HepG2 (cell line): Measurements from ENCODE around the gene RASA1. TPM values are rescaled to one million over a fixed set of nuclear protein-coding genes. Genes with fewer than 3 reads are reported as not detected.

Experiments
- GLI4 ChIP-seq: sonication (generic); formaldehyde crosslinking; IDR thresholded peaks from 2 replicates; pipeline ENCODE4 v1.5.1; 2020; ENCODE audit warnings: missing genetic modification reagents, mild to moderate bottlenecking, moderate library complexity, borderline replicate concordance
- LCORL ChIP-seq, 2 experiments: fragments of 450-650 bp in 1 of 2; sonication (generic) in 1 of 2; formaldehyde crosslinking in 1 of 2; IDR thresholded peaks; 2 replicates each; pipeline versions ENCODE4 v1.5.0 to v1.6.1; 2017 to 2020; ENCODE audit warnings: antibody characterized with exemption in 1 of 2, missing genetic modification reagents in 1 of 2
- MED1 ChIP-seq: sonication (generic); formaldehyde crosslinking; IDR thresholded peaks from 2 replicates; pipeline ENCODE4 v1.4.0; 2020; ENCODE audit warnings: missing genetic modification reagents
- NAIF1 ChIP-seq: sonication (generic); formaldehyde crosslinking; IDR thresholded peaks from 2 replicates; pipeline ENCODE4 v1.5.0; 2020; ENCODE audit warnings: mild to moderate bottlenecking, missing genetic modification reagents, borderline replicate concordance
- SSRP1 ChIP-seq: IDR thresholded peaks from 2 replicates; pipeline ENCODE4 v1.6.1; 2016; ENCODE audit warnings: control low read depth
- XRCC5 ChIP-seq: fragments of 200-400 bp; formaldehyde crosslinking; optimal IDR thresholded peaks from 2 replicates; pipeline ENCODE3; 2017; ENCODE audit warnings: mild to moderate bottlenecking, low read length
- ZEB1 ChIP-seq: IDR thresholded peaks from 2 replicates; pipeline ENCODE4 v1.6.1; 2012; ENCODE audit warnings: mild to moderate bottlenecking, low read depth, inconsistent platforms; ENCODE audit not compliant: insufficient replicate concordance
- ZNF431 ChIP-seq: sonication (generic); formaldehyde crosslinking; IDR thresholded peaks from 2 replicates; pipeline ENCODE4 v1.9.0; 2022; ENCODE audit warnings: missing genetic modification reagents, low read depth, mild to moderate bottlenecking, borderline replicate concordance
- ZNF496 ChIP-seq: sonication (generic); formaldehyde crosslinking; IDR thresholded peaks from 2 replicates; pipeline ENCODE4 v1.8.1; 2023; ENCODE audit warnings: mild to moderate bottlenecking, moderate library complexity, missing genetic modification reagents; ENCODE audit not compliant: insufficient replicate concordance
- ZNF547 ChIP-seq: sonication (generic); formaldehyde crosslinking; IDR thresholded peaks from 2 replicates; pipeline ENCODE4 v1.5.1; 2020; ENCODE audit warnings: mild to moderate bottlenecking, missing genetic modification reagents
- ZNF720 ChIP-seq: sonication (generic); formaldehyde crosslinking; IDR thresholded peaks from 2 replicates; pipeline ENCODE4 v1.4.0; 2020; ENCODE audit warnings: missing genetic modification reagents
- ZNF724P ChIP-seq: sonication (generic); formaldehyde crosslinking; IDR thresholded peaks from 2 replicates; pipeline ENCODE4 v1.8.0; 2022; ENCODE audit warnings: missing genetic modification reagents, borderline replicate concordance
- ZNF772 ChIP-seq: sonication (generic); formaldehyde crosslinking; IDR thresholded peaks from 2 replicates; pipeline ENCODE4 v1.5.0; 2020; ENCODE audit warnings: mild to moderate bottlenecking, missing genetic modification reagents
- polyA plus RNA-seq, 8 experiments: library from polyadenylated mRNA; depleted of rRNA in 3 of 8; stranded (reverse) in 7 of 8; unstranded in 1 of 8; fragments of >200 nt; fragmentation: Illumina TruSeq in 4 of 8; extraction: Trizol in 4 of 8; gene quantifications; 2 replicates each; pipeline versions ENCODE4 v1.2.1 to v1.2.3, GENCODE V29; 2011 to 2016; ENCODE audit warnings: low read depth in 4 of 8, missing spikeins in 1 of 8, mixed read lengths in 1 of 8; ENCODE audit not compliant: insufficient read depth in 1 of 8
- total RNA-seq, 5 experiments: library from RNA; depleted of rRNA; stranded (reverse); fragments of >200 nt; fragmentation: Illumina TruSeq; extraction: Trizol; gene quantifications; 2 replicates each; pipeline ENCODE4 v1.2.3, GENCODE V29; 2016; ENCODE audit warnings: low read depth in 1 of 5
- TF ChIP-seq, protein P1 (sequence below): sonication (generic); formaldehyde crosslinking; IDR thresholded peaks from 2 replicates; pipeline ENCODE4 v1.8.0; 2023; ENCODE audit warnings: mild to moderate bottlenecking, missing genetic modification reagents
- TF ChIP-seq, protein P2 (sequence below): sonication (generic); formaldehyde crosslinking; IDR thresholded peaks from 2 replicates; pipeline ENCODE4; 2020; ENCODE audit warnings: missing genetic modification reagents, mild to moderate bottlenecking, borderline replicate concordance
- TF ChIP-seq, protein P3 (sequence below): sonication (generic); formaldehyde crosslinking; IDR thresholded peaks from 2 replicates; pipeline ENCODE4 v1.4.0; 2020; ENCODE audit warnings: missing genetic modification reagents, mild to moderate bottlenecking, borderline replicate concordance
- TF ChIP-seq, protein P4 (sequence below): sonication (generic); formaldehyde crosslinking; IDR thresholded peaks from 2 replicates; pipeline ENCODE4 v1.5.0; 2020; ENCODE audit warnings: mild to moderate bottlenecking, missing genetic modification reagents, borderline replicate concordance

RASA1 gene
- total and polyA plus RNA-seq, 2 of the 13 experiments (the other 11 are each of a cell fraction or from before 2014, with no cell fraction given), result 19.5 to 20.5 TPM

DNA sequence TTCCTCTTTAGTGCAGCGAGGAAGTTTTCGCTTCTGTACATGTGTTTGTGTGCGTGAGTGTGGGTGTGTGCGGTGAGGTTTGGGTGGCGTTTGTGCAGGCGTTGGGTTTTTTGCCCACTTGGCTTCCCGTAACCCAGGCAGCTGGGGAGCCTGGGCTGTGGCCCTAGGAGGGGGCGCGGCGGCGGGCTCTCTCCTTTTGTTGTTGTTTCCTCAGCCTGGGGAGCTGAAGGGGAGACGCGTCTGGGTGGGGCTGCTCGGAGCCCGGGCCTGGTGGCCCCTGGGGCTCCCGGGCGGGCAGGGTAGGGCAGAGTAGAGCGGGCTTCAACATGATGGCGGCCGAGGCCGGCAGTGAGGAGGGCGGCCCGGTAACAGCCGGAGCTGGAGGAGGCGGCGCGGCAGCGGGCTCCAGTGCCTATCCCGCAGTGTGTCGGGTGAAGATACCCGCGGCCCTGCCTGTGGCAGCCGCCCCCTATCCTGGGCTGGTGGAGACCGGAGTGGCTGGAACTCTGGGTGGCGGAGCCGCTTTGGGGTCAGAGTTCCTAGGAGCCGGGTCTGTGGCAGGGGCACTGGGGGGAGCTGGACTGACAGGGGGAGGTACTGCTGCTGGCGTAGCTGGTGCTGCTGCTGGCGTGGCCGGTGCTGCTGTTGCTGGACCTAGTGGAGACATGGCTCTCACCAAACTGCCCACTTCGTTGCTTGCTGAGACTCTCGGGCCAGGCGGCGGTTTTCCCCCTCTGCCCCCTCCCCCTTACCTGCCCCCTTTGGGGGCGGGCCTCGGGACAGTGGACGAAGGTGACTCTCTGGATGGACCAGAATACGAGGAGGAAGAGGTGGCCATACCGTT, 665 bp downstream of the RASA1 start (continued):
- TF ChIP-seq ZNF724P (CRISPR knock-in tag) (peak; percentile 44; the same call in 1 of the 2 replicates), SSRP1 (CRISPR knock-in tag) (no peak), ZNF720 (no peak), ZNF431 (CRISPR knock-in tag) (no peak), NAIF1 (CRISPR knock-in tag) (no peak; the same call in 1 of the 2 replicates), GLI4 (no peak), ZNF772 (no peak; the same call in 1 of the 2 replicates), LCORL (IDR thresholded peaks at IDR 0.05) (no peak), LCORL (CRISPR knock-in tag; IDR thresholded peaks at IDR 0.05) (no peak), ZNF496 (CRISPR knock-in tag) (no peak), ZNF547 (CRISPR knock-in tag) (no peak; the same call in 1 of the 2 replicates), ZEB1 (no peak), MED1 (no peak; the same call in 1 of the 2 replicates), XRCC5 (peak; percentile 16)
- TF ChIP-seq, protein P1, sequence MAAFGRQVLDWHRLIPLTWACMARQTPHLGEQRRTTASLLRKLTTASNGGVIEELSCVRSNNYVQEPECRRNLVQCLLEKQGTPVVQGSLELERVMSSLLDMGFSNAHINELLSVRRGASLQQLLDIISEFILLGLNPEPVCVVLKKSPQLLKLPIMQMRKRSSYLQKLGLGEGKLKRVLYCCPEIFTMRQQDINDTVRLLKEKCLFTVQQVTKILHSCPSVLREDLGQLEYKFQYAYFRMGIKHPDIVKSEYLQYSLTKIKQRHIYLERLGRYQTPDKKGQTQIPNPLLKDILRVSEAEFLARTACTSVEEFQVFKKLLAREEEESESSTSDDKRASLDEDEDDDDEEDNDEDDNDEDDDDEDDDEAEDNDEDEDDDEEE, result no peak
- TF ChIP-seq, protein P2, sequence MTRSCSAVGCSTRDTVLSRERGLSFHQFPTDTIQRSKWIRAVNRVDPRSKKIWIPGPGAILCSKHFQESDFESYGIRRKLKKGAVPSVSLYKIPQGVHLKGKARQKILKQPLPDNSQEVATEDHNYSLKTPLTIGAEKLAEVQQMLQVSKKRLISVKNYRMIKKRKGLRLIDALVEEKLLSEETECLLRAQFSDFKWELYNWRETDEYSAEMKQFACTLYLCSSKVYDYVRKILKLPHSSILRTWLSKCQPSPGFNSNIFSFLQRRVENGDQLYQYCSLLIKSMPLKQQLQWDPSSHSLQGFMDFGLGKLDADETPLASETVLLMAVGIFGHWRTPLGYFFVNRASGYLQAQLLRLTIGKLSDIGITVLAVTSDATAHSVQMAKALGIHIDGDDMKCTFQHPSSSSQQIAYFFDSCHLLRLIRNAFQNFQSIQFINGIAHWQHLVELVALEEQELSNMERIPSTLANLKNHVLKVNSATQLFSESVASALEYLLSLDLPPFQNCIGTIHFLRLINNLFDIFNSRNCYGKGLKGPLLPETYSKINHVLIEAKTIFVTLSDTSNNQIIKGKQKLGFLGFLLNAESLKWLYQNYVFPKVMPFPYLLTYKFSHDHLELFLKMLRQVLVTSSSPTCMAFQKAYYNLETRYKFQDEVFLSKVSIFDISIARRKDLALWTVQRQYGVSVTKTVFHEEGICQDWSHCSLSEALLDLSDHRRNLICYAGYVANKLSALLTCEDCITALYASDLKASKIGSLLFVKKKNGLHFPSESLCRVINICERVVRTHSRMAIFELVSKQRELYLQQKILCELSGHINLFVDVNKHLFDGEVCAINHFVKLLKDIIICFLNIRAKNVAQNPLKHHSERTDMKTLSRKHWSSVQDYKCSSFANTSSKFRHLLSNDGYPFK (CRISPR knock-in tag), result peak; percentile 86
- TF ChIP-seq, protein P3, sequence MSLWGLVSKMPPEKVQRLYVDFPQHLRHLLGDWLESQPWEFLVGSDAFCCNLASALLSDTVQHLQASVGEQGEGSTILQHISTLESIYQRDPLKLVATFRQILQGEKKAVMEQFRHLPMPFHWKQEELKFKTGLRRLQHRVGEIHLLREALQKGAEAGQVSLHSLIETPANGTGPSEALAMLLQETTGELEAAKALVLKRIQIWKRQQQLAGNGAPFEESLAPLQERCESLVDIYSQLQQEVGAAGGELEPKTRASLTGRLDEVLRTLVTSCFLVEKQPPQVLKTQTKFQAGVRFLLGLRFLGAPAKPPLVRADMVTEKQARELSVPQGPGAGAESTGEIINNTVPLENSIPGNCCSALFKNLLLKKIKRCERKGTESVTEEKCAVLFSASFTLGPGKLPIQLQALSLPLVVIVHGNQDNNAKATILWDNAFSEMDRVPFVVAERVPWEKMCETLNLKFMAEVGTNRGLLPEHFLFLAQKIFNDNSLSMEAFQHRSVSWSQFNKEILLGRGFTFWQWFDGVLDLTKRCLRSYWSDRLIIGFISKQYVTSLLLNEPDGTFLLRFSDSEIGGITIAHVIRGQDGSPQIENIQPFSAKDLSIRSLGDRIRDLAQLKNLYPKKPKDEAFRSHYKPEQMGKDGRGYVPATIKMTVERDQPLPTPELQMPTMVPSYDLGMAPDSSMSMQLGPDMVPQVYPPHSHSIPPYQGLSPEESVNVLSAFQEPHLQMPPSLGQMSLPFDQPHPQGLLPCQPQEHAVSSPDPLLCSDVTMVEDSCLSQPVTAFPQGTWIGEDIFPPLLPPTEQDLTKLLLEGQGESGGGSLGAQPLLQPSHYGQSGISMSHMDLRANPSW (CRISPR knock-in tag), result no peak
- TF ChIP-seq, protein P4, sequence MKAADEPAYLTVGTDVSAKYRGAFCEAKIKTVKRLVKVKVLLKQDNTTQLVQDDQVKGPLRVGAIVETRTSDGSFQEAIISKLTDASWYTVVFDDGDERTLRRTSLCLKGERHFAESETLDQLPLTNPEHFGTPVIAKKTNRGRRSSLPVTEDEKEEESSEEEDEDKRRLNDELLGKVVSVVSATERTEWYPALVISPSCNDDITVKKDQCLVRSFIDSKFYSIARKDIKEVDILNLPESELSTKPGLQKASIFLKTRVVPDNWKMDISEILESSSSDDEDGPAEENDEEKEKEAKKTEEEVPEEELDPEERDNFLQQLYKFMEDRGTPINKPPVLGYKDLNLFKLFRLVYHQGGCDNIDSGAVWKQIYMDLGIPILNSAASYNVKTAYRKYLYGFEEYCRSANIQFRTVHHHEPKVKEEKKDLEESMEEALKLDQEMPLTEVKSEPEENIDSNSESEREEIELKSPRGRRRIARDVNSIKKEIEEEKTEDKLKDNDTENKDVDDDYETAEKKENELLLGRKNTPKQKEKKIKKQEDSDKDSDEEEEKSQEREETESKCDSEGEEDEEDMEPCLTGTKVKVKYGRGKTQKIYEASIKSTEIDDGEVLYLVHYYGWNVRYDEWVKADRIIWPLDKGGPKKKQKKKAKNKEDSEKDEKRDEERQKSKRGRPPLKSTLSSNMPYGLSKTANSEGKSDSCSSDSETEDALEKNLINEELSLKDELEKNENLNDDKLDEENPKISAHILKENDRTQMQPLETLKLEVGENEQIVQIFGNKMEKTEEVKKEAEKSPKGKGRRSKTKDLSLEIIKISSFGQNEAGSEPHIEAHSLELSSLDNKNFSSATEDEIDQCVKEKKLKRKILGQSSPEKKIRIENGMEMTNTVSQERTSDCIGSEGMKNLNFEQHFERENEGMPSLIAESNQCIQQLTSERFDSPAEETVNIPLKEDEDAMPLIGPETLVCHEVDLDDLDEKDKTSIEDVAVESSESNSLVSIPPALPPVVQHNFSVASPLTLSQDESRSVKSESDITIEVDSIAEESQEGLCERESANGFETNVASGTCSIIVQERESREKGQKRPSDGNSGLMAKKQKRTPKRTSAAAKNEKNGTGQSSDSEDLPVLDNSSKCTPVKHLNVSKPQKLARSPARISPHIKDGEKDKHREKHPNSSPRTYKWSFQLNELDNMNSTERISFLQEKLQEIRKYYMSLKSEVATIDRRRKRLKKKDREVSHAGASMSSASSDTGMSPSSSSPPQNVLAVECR (CRISPR knock-in tag), result peak; percentile 62; the same call in 1 of the 2 replicates
